GM12892 (cell line): ENCODE data around the gene METTL23.
"Not testable (repeated sequence)": the region's sequence is repeated elsewhere in the genome, so short reads cannot be mapped to it uniquely, and the experiment has no call there.

ENCODE experiments used
- DNase-seq: peaks from one replicate; pipeline ENCODE4 v3.0.0; 2011; ENCODE audit not compliant: insufficient read length
- FAIRE-seq: peaks from 2 replicates; lab custom pipeline; 2011; peaks lifted over from hg19 to GRCh38; lab: Jason Lieb, UNC
- POLR2A ChIP-seq: IDR thresholded peaks from 2 replicates; pipeline ENCODE4 v1.6.1; 2011; ENCODE audit warnings: low read depth, low read length, control low read depth
- POLR2AphosphoS5 ChIP-seq: IDR thresholded peaks from 2 replicates; pipeline ENCODE4 v1.6.1; 2011; ENCODE audit warnings: low read depth, low read length, control low read depth
- TAF1 ChIP-seq: IDR thresholded peaks from 2 replicates; pipeline ENCODE4 v1.6.1; 2011; ENCODE audit warnings: low read depth, mild to moderate bottlenecking, control low read depth, low read length, borderline replicate concordance

Gene METTL23

DNA sequence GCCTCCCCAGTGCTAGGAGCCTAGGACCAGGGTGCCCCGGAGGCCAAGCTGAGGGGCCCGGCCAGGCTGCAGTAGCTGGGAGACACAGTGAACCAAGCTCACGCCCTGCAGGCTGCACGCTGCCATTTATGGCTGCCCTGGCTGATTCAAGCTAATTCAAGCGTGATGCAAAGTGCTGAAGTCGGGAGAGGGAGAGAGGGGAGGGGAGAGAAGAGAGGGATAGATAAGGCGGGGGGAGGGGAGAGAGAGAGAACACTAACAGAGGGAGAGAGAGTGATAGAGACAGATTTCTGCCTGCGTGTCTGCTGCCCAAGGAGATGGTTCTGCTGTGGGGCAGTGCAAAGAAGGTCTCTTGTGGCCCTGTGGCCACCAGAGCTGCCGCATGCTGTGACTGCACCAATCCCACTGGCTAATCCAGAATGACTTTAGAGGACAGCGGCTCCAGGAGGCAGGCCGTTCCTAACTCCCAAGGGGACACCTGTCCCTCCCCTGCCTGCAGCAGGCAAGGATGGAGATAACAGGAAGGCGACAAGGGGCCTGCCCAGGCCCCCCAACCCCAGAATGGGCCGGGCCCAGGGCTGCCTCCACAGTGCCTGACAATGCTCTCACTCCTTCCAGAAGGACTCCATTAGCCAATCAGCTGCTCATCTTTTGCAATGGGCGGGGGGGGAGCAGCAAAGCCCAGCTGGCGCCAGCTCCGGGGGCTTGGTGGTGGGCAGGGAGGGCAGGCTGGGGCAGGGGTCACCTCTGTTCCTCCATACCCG lies 28.8 kb upstream of the METTL23 start:
- TF ChIP-seq TAF1 (no peak), POLR2A (no peak), POLR2AphosphoS5 (no peak)
- no peak for DNase-seq
- FAIRE-seq, result no peak

DNA sequence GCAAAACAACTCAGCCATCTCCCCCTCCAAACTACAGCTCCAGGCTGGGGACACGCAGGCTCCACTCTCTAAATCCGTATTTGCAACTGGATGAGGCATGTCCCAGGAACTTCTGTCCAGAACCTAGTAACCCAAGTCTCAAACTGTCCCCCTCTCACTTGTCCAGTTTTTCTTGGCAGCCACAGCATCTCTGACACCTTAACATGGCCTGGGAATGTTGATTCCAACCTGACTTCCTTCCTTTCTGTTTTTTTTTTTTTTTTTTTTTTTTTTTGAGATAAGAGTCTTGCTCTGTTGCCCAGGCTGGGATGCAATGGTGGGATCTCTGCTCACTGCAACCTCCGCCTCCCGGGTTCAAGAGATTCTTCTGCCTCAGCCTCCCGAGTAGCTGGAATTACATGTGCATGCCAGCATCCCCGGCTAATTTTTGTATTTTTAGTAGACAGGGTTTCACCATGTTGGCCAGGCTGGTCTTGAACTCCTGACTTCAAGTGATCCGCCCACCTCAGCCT lies 28.1 kb upstream of the METTL23 start:
- not testable (repeated sequence) for FAIRE-seq, DNase-seq

DNA sequence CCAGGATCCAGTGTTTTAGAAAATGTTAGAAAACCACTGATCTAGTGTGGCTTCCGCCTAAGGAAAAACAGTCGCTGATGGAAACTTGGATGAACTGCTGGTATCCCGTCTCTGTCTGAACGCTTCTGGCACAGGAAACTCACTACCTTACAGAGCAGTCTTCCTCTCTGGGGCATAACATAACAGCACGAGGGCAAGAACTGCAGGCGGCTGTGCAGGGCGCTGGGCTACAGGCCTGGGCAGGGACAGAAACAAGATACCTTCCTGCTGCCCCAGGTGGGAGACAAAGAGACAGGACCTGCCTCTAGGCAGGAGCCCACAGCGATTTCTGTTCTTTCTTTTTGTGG lies 26.4 kb upstream of the METTL23 start:
- no peak for DNase-seq
- TF ChIP-seq TAF1 (no peak), POLR2AphosphoS5 (no peak), POLR2A (no peak)
- FAIRE-seq, result no peak

DNA sequence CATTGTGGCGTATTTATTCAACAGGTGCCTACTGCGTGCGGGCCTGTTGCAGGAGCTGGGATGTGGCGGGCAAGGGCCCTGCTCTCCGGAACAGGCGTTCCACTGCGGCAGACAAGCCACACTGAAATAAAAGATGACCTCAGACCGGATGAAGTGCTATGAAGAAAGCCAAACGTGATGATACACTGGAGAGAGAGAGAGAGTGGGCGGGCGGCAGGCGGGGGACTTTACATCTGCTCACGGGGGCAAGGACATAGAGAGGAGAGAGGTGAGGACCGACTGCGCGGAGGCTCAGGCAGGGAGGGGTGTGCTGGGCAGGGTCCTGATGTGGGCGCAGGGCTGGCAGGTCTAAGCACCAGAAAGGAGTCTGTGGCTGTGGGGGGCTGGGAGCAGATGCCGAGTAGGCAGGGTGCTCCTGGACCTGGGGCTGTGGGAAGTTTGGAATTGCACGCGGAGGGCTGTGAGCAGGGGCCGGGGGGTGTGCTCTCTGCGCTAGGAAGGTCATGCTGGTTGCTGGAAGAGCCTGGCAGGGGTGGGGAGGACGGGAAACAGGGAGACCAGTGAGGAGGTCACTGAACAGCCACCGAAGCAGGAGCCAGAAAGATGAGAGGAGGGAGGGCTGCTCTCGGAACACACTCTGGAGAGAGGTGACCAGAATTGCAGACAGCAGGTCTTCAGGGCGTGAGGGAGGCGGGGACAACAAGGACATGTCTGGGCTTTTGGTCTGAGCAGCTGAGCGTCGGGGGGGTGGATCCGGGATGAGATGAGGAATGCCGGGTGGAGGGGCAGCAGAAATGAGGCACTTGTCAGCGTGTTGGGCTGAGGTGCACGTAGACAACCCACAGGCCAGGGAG lies 25.8 kb upstream of the METTL23 start:
- FAIRE-seq, result no peak
- no peak for DNase-seq
- TF ChIP-seq POLR2A (no peak), TAF1 (no peak), POLR2AphosphoS5 (no peak)

DNA sequence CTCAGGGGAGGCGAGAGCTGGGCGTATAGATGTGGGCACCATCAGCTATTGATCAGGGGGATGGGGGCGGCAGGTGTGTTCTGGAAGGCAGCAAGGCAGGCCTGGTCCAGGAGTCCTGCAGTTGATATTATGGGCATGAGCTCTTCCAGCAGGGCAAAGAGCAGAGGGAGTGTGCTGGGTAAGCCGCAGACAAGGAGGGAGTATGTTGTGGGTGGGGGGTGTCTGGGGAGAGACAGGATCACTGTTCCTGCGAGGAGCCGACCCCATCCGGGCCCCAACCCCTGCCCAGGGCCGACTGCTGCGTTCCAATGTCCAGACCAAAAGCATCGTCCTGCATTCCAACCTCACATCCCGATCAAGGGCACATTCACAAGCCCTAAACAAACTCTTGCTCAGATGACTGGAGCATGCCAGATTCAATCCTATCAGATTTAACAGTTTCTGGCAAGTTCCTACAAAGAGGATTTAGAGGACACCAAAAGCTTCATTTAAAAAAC lies 25.1 kb upstream of the METTL23 start:
- FAIRE-seq (no peak), DNase-seq (no peak)
- no peak for TF ChIP-seq POLR2AphosphoS5
- no peak for TF ChIP-seq POLR2A
- TF ChIP-seq TAF1, result no peak

DNA sequence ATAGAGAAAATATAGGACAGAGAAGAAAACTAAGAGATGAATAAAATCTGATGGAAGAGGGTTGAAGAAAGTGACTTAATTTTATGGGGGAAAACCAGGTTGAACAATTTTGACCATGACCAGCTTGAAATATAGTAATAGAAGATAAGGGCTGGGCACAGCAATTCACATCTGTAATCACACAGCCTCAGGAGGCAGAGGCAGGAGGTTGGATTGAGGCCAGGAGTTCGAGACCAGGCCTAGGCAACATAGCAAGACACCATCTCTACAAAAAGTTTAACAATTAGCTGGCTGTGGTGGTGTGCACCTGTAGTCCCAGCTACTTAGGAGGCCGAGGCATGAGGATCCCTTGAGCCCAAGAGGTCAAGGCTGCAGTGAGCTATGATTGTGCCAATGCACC lies 24.6 kb upstream of the METTL23 start:
- TF ChIP-seq POLR2AphosphoS5 (no peak), POLR2A (no peak), TAF1 (no peak)
- FAIRE-seq, result no peak
- DNase-seq, result no peak

DNA sequence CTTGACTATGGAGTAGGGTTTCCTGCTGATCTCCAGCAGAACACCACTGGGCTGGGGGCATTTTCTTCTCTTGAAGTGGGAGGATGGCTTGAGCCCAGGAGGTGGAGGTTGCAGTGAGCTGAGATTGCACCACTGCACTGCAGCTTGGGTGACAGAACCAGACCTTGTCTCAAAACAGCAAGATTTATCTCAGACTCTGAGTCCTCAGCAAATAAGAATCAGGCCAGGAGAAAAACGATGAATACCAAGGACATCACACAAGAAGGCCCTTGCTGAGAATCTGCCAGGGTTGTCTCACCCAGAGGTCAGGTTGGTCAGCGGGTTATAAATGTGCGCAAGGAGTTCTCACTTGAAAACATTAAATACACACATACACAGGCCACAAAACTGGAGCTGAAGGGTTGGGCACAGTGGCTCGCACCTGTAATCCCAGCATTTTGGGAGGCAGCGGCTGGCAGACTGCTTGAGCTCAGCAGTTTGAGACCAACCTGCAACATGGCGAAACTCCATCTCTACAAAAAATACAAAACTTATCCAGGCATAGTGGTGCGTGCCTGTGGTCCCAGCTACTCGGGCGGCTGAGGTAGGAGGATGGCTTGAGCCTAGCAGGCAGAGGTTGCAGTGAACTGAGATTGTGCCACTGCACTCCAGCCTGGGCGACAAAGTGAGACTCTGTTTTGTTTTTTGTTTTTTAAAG lies 23.6 kb upstream of the METTL23 start:
- DNase-seq (no peak), FAIRE-seq (no peak)
- TF ChIP-seq TAF1 (no peak), POLR2A (no peak), POLR2AphosphoS5 (no peak)

DNA sequence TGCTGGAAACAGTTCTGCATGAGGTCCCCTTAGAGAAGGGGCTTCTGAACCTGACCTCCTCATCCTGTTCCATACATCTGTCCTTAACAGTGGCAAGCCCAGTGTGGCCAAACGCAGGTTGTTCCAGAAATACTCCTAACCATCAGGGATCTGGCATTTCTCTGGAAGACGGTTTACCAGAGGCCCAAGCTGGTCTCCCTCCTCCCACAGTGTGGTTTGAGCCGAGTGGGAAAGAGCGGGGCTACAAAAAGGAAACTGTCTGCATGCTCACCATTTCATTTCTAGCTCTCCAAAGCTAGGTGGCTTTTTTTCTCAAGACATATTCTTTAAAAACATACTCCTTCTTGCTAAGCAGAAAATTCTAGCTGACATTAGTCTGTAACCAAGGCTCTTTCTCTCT lies 21.8 kb upstream of the METTL23 start:
- DNase-seq (no peak), FAIRE-seq (no peak)
- TF ChIP-seq POLR2AphosphoS5 (no peak), TAF1 (no peak), POLR2A (no peak)

DNA sequence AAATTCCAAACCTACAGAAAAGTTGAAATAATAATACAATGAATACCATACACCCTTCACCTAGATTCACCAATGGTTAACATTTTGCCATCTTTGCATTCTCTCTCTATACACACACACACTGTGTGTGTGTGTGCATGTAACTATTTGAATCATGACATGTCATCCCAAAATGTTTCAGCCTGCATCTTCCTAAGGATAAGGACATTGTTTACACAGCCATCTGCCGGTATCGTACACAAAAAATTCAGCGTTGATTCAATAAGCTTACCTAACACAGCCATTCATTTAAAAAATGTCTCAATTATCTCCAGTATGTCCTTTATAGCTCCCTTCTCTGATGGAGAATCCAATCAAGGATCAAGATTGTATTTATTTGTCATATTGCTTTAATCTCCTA lies 19.8 kb upstream of the METTL23 start:
- TF ChIP-seq POLR2A, result no peak
- TF ChIP-seq TAF1, result no peak
- no peak for DNase-seq
- no peak for FAIRE-seq

DNA sequence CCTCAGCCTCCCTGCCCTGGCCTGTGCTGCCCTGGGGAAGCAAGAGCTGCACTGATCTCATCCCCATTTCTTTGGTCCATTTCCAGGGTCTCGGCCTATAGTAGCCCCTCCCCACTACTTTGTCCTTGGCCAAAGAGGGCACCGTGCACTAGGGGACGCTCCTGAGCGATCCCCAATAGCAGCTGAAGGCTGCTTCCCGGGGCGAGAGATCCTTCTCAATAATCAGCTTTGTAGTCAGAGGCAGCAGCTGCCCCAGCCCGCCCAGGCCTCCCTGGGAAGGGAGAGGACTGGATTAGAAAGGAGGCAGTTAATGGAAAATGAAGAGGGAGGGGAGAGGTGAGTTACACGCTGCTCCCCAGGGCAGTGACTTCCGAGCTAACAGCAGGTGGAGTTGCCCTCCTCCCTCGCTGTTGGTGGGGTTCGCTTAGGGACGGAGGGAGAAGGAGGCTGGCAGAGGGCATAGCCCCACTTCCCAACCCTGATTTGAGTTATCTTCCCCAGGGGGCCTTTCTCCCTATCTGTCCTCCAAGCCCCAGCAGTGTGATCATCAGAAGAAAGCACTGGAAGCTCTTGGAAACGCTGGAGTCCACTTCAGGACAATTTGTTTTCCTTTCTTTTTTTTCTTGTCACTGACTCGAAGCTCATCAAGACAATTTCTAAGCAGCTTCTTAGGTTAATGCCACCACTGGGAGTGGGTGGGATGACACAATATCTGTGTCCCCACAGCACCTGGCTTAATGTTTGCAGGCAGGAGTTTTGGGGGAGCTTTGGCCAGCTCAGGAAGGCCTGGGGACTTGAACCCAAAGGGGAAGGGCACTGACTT lies 18.4 kb upstream of the METTL23 start:
- DNase-seq (no peak), FAIRE-seq (no peak)
- TF ChIP-seq POLR2AphosphoS5 (no peak), TAF1 (no peak), POLR2A (no peak)
